Measurements from ENCODE around the gene TMEM91. TPM values are rescaled to one million over a fixed set of nuclear protein-coding genes. Genes with fewer than 3 reads are reported as not detected.

The TMEM91 gene
- total and polyA plus RNA-seq, 9 of the 15 experiments (the other 6 are each of a cell fraction or from before 2014, with no cell fraction given) = 1.2 to 5.2 (median 2.7) TPM

- TF ChIP-seq MIER1 (IDR thresholded peaks at IDR 0.05; ENCODE audit: low read depth) = no peak
- TF ChIP-seq ZNF766 (CRISPR knock-in tag; conservative IDR thresholded peaks at IDR 0.05) = no peak
- TF ChIP-seq POLR2B (IDR thresholded peaks at IDR 0.05; ENCODE audit: low read depth, partially characterized antibody) = peak; percentile 77
- TF ChIP-seq FOXA1 (IDR thresholded peaks at IDR 0.05; ENCODE audit: borderline replicate concordance) = no peak
- TF ChIP-seq KAT7 (CRISPR knock-in tag; IDR thresholded peaks at IDR 0.05; ENCODE audit: borderline replicate concordance) = no peak
- no peak for TF ChIP-seq CBFA2T3 (IDR thresholded peaks at IDR 0.05)
- 0 out of 4 replicates have a peak, but pooled peaks of 1 of the 2 experiments have one; percentile 47 for TF ChIP-seq BCLAF1 (IDR thresholded peaks at IDR 0.05; ENCODE audit: borderline replicate concordance in 1 of 2, control insufficient read depth in 1 of 2, low read depth in 2 of 2, low read length in 1 of 2)
- TF ChIP-seq SMAD1 (IDR thresholded peaks at IDR 0.05; ENCODE audit: low read depth, low read length, partially characterized antibody) = no peak
- peak; percentile 88 for TF ChIP-seq SIN3B (IDR thresholded peaks at IDR 0.05; ENCODE audit: low read depth)
- TF ChIP-seq ZNF217 (CRISPR knock-in tag; IDR thresholded peaks at IDR 0.05) = no peak
- no peak for TF ChIP-seq PRMT5 (CRISPR knock-in tag; IDR thresholded peaks at IDR 0.05)
- TF ChIP-seq ZNF407 (IDR thresholded peaks at IDR 0.05; ENCODE audit: low read depth) = no peak
- peak; percentile 72; the same call in 1 of the 2 replicates for TF ChIP-seq POLR2AphosphoS5 (IDR thresholded peaks at IDR 0.05; ENCODE audit: control insufficient read depth, insufficient read depth, low read depth, low read length)
- no peak for TF ChIP-seq ASH1L (IDR thresholded peaks at IDR 0.05; ENCODE audit: borderline replicate concordance, low read depth, partially characterized antibody)
- peak; percentile 79 for TF ChIP-seq ELF1 (tag; IDR thresholded peaks at IDR 0.05)
Measured at GRCh38 chr19:41397086-41398049, 21.0 kb downstream of the TMEM91 start, which contains the start of the genes BCKDHA and EXOSC5 (continued).

Measured in K562 (cell line).